Measurements from ENCODE around the gene NXPE3.

NXPE3 gene

DNA sequence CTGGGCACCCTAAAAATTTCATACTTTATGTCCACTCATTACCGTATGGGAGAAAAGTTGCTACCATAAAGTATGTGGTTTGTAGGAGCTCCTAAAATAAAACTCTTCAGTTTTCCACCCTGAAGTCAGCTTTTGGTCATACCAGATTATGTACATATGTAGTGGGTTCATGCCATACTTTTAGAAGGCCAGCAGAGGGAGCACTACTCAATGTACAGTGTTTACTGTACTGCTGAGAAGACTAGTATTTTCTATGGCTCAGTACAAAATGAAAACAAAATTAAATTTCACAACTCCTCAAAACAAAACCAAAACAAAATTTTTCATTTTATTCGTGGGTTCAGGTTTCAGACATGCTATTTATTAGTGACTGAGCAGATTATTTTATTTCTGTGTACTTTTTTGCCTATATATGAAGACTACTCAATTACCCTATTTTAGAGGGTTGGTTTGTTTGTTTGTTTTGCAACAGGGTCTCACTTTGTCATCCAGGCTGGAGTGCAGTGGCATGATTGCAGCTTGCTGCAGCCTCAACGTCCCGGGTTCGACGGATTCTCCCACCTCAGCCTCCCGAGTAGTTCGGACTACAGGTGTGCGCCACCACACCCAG, 24.3 kb downstream of the NXPE3 start:
- no peak for DNase-seq

DNA sequence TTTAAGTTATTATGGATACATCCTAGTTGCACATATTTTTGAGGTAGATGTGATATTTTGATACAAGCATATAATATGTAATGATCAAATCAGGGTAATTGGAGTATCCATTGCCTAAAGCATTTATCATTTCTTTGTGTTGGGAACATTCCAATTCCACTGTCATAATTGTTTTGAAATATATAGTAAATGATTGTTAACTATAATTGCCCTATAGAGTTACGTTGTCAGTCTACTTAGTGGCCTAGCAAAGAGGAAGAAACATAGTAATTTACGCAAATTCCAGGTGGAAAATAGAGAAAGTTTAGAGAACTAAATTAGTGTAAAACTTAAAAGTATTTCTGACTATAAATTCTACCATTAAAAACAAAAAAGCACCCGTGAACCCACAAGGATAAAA, 24.9 kb downstream of the NXPE3 start:
- no peak for DNase-seq

DNA sequence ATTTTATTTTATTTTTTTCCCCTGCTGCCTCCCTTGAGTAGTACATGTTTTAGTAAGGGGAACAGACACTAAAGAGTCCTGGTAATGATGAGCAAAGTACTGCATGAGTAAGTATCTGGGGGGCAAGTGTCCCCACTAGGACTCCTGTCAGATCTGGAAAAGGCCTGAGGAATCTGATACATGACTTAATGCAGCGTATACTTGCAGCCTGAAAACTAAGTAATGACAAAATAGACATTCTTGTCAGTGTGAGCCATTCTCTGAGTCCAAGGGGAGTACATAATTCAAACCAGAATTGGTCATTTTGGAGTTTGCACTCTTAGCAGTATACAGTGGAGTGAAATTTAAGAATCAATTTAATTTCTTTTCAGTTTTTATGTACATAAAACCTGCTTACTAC, 27.5 kb downstream of the NXPE3 start:
- DNase-seq, result no peak

DNA sequence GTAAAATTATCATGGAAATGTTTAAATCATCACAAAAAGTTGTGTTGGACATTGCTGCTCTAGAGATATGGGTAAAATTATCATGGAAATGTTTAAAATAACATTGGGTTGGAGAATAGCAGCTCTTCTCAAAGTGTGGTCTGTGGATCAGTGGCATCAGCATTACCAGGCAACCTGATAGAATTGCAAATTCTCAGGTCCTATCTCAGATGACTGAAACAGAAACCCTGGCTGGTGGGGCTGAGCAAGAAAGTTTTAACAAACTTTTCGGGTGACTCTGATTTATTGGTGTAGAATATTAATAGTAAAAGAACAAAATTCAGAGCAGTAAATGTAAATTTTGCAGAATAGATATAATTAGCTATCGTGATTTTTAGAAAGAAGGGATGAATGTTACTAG, 28.9 kb downstream of the NXPE3 start:
- DNase-seq, result no peak

DNA sequence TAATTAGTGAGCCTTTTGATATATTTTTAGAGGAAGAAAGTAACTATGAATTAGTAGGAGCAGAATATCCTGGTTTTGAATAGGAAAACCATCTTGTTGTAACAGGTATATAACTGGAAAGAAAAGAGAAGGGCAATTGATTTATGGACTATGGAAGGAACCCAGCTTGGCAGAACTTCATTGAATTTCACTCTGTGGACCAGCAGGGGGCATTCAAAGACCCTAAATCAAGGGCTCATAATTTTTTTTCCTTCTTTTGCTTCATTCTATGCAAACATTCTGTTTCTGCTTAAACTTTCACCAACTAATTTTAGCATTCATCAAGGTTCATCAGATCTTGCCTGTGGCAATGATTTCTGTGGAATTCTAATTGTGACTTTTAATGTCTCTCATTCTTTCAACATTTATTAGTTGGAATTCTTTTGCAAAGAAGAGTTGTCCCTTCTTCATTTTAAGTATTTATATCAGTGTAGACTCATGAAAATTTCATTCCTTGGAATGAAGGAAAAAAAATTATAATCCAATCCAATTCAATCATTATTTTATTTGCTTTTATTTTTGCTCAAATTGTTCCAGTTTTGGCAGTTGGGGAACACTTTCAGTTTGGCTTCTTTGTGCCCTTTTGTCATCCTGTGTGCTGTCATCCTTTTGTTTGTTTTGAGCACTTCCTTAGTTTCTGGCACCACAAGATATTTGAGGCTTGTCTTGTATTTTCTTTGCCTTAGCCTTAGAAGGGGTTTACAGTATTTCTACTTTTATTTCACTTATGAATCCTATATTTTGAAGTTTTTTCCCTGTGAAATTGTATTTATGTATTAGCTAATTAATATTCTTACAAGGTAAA, 30.4 kb downstream of the NXPE3 start:
- no peak for DNase-seq

DNA sequence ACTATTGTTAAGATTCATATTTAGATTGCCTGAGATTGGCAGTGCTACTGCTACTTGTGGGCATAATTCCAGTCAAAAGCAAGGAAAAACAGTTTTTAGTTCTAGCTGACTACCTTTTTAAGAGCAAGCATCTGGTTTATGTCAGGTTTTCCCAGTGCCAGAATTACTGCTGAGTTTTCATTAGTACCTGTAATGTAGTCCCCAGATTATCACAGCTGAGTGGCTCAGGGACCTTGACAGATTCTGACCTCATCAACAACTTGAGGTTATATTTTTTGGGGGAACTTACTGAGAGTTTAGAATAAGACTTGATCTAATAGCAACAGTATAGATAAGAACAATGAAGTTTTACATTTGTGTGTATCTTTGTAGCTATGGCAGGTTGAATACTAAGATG, 31.0 kb downstream of the NXPE3 start:
- no peak for DNase-seq

DNA sequence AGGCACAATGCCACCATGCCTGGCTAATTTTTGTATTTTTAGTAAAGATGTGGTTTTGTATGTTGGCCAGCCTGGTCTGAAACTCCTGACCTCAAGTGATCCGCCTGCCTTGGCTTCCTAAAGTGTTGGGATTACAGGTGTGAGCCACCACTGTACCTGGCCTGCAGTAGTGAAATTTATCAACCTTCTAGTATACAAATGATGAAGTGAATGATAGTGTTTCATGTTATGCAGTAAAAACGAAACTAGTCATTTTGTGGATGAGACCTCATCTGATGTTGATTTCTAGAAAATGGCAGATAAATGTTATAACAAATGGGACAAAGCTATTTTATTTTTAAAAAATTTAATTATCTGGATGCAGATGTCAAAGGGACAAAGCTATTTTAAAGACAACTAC, 32.9 kb downstream of the NXPE3 start:
- DNase-seq, result no peak

DNA sequence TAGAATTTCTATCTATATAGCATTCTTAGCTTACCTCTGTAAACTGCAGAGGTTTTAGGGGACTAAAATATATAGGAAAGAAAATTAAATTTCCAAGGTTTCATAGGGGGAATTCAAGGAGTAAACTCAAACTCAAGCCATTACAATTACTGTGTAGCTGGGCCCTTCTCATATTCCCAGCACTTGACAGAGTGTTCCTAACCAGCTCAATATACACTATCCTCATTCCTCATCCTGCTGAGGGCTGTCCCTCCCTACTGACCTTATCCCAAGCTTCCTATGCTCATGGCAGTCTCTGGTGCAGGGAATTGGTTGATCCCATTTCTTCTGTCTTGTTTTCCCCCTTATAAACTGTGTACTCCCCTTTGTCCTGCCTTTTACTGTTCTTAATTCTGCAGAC, 33.9 kb downstream of the NXPE3 start:
- no peak for DNase-seq

DNA sequence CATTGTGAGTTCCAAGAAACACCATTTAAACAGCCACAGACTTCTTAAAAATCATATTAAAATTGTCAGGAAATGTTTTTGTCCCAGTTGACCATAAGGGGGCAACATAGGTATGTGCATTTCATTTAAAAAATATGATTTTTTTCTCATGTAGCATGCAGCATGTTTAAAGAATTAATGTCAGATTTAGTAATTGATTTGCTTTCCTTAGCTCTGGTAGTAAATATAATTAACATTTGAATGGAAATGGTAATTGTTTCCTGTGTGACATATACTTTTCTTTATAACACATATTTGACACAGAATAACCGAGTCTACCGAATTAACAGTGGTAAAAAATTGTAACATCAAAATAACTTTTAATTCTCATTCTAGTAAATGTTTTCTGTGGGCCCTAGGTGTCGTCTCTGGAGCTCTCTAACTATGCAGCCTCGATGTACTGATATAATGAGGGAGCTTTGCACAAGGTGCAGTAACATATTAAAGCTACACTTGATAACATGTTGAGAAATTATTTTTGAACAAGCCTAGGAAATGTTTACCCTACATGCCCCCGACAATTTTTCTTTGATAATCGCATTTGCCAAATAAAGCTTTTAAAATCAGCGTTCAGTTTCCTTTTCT, 34.9 kb downstream of the NXPE3 start:
- no peak for DNase-seq

DNA sequence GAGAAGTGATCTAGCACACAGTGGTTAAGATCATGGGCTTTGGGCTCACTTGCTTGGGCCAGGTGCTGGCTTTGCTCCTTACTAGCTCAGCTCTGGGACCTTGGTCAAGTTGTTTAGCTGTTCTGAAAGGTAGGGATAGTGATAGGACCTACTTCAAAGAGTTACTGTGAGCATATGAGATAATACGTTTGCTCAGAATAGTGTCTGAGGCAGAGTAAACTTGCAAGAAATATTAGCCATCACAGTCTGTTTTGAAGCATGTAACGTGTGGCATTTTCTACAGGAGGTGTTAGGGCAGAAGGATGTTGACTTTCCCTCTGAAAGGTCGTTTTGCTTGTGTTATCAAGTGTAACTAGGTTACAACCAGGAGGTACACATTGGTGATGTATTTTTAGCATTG, 35.8 kb downstream of the NXPE3 start:
- no peak for DNase-seq

DNA sequence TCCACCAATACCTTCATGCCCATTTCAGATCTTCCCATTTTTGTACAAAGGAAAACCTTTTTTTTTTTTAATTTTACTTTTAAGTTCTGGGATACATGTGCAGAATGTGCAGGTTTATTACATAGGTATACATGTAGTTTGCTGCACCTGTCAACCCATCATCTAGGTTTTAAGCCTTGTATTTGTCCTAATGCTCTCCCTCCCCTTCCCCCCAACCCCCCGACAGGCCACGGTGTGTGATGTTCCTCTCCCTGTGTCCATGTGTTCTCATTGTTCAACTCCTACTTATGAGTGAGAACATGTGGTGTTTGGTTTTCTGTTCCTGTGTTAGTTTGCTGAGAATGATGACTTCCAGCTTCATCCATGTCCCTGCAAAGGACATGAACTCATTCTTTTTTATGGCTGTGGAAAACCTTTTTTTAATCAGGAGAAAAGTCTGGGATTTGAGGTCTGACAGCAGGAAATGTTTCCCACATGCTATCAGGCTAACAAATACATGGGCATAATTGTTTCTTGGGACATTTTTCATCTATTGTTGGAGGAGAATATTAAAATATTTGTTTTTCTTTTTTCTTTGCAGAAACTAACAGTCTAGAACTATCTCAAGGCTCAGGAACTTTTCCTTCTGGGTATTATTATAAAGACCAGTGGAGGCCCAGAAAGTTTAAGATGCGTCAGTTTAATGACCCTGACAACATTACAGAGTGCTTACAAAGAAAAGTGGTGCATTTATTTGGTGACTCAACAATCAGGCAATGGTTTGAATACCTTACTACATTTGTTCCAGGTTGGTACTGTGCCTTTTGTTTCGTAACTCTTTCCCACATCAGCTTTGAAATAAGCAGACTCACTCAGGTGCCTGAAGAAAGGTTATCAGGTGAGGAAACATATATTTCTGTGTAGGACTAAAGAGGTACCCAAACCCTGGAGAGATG, 37.5 kb downstream of the NXPE3 start:
- no peak for DNase-seq

DNA sequence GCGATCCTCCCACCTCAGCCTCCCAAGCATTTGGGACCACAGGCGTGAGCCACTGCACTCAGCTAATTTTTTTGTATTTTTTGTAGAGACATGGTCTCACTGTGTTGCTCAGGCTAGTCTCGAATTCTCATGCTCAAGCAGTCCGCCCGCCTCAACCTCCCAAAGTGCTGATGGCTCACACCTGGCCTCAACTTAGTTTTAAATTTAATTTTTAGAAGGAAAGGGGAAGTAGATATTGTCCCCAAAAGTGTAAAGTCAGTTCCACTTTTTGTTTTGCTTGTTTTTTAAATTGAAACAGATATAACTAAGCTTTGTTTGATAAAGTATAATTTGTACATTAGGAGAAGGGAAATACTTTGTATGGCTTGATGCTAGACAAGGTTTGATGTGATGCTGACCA, 39.0 kb downstream of the NXPE3 start:
- DNase-seq, result no peak

DNA sequence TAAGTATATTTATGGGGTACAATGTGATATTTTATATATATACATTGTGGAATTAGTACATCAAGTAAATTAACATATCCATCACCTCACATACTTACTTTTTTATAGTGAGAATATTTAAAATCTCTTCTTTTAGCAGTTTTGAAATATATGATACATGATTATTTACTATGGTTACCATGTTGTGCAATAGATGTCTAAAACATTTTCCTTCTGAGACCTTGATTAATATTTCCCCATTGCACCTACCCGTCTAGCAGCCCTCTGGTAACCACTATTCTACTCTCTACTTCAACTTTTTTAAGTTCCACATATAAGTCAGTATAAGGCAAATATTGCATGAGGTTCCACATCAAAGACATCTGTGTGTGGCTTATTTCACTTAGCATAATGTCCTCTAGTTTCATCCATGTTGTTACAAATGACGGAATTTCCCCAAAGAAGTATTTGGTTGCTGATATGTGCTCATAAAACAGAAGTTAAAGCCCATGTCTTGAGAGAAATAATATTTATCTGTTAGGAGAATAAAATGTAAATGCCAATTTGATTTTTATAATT, 40.7 kb downstream of the NXPE3 start:
- DNase-seq, result no peak

DNA sequence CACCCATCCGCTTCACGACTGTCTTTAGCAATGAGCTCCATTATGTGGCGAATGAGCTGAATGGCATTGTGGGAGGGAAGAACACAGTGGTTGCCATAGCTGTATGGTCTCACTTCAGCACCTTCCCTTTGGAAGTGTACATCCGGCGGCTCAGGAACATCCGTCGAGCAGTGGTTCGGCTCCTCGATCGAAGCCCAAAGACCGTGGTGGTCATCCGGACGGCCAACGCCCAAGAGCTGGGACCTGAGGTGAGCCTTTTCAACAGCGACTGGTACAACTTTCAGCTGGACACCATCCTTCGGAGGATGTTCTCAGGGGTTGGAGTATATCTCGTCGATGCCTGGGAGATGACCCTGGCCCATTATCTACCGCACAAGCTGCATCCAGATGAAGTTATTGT, 42.5 kb downstream of the NXPE3 start:
- no peak for DNase-seq

DNA sequence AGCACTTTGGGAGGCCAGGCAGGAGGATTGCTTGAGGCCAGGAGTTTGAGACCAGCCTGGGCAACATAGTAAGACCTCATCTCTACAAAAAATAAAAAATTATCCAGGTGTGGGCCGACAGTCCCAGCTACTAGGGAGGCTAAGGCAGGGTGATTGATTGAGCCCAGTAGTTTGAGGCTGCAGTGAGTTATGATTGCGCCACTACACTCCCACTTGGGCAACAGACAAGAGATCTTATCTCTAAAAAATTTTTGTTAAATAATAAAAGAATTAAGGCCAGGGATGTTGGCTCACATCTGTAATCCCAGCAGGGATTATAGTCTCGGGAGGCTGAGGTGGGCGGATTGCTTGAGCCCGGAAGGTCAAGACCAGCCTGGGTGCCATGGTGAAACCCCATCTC, 44.5 kb downstream of the NXPE3 start:
- DNase-seq, result no peak

DNA sequence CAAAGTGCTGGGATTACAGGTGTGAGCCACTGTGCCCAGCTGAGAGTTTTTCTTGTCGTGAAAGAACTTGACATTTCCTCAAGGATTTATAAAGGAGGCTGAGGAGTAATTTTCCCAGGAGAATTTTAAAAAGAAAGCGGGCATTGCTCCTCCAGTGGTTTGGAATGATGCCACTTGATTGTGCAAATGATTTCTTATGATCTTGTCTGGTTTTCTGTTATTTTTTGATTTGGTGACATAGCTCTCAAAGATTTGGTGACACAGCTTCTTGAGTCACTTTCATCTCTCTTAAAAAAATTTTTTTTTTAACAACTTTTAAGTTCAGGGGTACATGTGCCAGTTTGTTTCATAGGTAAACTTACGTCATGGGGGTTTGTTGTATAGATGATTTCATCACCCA, 45.7 kb downstream of the NXPE3 start:
- no peak for DNase-seq

DNA sequence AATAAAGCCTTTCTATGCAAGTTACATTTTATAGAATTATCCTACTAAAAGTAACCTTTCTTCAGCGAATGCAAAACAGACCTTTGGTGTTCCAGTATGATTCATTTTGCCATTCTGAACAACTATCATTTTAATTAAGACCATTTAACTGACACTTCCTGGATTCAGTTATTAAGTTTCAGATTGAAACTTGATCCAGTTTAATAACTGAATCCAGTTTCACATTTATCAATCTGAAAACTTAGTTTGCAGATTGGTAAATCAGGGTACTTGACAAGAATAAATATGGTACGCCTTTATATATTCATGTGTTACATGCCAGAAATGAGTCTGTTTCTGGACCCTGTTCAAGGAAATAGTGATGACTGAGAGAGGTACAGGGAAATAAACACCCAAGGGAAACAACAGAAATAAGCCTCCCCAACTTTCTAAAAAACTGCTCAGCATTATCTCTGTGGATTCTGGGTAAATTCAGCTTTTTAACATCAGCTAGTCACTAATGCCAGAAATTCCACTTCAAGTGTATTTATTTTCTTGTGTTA, 47.0 kb downstream of the NXPE3 start:
- DNase-seq, result no peak

DNA sequence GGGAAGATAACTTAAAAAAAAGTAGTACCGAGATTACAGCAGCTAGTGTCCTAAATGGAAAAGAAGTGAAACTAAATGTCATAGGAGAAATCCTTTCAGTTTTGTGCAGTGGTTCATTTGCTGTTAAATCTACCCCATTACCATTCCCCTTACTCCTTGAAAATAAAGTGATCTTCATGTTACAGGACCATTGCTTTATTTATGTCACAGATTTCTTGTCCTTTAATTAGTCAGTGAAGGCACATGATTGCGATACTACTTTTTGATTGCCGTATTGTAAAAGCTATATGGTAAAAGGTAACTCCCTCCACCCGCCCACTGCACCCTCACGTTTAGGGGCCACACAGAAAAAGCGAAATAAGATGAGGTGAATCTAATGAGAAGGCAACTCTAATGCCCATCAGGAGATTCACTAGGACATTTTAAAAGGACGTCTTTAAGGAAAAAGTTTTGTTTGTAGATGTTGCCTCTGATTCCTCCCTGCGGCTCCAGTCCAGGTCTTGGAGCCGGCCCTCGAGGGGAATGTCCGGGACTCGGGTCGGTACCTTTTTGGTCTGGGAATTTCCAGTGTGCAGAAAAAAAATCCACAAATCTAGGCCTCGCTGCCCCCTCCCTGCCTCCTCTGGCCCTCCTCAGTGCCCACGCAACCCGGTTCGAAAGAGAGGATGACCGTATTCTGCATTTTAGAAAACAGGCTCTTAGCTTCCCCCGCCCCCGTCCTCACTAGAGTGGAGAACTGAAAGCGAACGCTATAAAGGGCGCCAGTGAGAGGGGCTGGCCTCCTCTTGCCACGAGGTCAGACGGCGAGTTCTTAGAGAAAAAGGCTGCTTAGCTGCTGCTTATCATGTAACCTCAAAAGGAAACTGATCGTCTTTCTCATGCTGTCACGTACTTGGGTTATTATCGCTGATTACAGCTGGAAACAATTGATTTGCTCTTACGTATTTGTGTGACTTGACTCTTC, 48.5 kb downstream of the NXPE3 start:
- peak; percentile 82 for DNase-seq

DNA sequence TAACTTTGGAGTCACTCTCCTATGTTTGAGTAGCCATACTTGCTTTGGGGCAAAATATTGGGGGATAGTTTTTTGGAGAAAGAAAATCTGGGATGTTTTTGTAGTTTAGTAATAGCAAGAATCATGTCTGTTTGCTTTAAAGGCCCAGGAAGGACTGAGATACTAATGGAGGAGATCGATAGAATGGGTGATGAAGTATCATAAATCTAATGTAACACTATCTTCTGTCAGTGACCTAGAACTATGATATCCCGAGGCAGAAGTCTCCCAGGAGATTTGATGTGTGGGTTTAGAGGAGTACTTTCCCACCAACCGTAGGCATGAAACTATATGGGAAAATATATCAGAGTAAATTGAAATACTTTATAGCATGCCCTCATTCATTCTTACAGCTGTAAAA, 49.3 kb downstream of the NXPE3 start:
- no peak for DNase-seq

DNA sequence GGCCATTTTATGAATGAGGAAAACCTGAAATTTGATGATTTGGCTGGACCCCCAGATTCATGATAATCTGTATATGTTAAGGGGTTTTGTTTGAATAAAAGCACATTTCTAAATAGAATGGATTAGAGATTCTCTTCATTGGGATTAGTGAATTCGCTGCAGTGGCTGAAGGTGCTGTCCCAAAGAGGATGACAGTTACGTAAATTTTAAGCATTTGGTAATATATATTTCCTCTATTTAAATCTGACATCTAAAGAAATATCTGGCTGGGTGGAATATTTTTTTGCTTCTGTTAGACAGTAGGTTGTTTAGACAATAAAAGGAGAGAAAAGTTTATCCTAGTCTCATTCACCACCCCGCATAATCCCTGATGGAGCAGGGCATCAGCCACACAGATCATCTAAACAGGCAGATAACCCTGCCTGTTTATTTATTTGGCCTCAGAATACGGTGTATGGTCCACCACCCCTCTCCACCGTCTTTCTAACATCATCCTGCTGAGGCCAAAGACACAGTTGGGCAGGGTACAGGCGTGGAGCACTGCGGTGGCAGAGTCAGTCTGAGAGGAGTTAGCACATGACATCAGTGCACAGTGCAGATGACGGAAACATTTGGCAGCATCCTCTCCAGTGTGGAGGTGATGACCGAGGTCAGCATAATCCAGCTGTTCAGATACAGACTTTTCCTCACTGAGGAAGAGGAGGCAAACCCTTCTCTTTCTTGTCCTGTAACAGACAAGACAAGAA, 49.9 kb downstream of the NXPE3 start:
- peak; percentile 63 for DNase-seq

DNA sequence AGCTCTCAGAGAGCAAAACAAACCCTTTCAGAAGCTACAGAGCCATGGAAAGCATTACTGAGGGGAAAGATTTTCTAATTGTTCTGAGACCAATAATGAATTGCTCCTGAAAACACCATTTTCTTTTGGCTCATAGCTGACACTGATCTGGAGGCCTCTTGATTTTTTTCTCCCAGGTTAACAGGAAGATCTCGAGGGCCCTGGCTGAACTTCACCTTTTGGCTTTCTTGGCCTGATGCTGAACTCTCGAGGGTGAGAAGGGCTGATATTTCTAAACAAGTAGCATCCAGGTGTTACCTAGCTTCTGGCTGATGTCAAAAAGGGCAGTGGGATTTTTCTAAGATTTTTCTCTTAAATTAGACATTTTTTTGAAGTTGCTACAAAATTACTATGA, 50.4 kb downstream of the NXPE3 start:
- DNase-seq, result no peak

Data from left hindlimb (tissue), 1 donor.